Measurements from ENCODE around the gene PLOD1. TPM values are rescaled to one million over a fixed set of nuclear protein-coding genes. Genes with fewer than 3 reads are reported as not detected.

PLOD1 gene
- polyA plus RNA-seq, 1 donor from 2014 or later = 2.1 TPM

- H3K4me3 ChIP-seq (ENCODE audit: low read length) = no peak overlapping the region
- no peaks in the 10 kb centered on the region for H3K9me2 ChIP-seq (ENCODE audit: insufficient read depth, low read length)
- H3K27me3 ChIP-seq (ENCODE audit: insufficient read depth, low read depth, low read length) = no peaks in the 10 kb centered on the region
- H3K79me2 ChIP-seq (replicated peaks; ENCODE audit: insufficient read depth, low read length) = no peaks in the 10 kb centered on the region
- H3K27ac ChIP-seq (ENCODE audit: low read length) = no peak overlapping the region
- H3K4me2 ChIP-seq (ENCODE audit: low read length) = no peak overlapping the region
- no peak overlapping the region for H3K9ac ChIP-seq (ENCODE audit: low read length)
- no peaks in the 10 kb centered on the region for H4K20me1 ChIP-seq (ENCODE audit: insufficient read depth)
- no peaks in the 10 kb centered on the region for H3K9me3 ChIP-seq (ENCODE audit: low read length)
- H3F3A ChIP-seq (ENCODE audit: insufficient read depth, low read length, poor library complexity, severe bottlenecking) = no peaks in the 10 kb centered on the region
- TF ChIP-seq MXI1 (conservative IDR thresholded peaks at IDR 0.05; ENCODE audit: poor library complexity, severe bottlenecking) (no peak), POLR2AphosphoS5 (IDR thresholded peaks at IDR 0.05) (no peak), SMC3 (conservative IDR thresholded peaks at IDR 0.05; ENCODE audit: poor library complexity) (no peak), TAF1 (IDR thresholded peaks at IDR 0.05; ENCODE audit: low read depth) (no peak), EP300 (conservative IDR thresholded peaks at IDR 0.05; ENCODE audit: poor library complexity, severe bottlenecking) (no peak), RAD21 (conservative IDR thresholded peaks at IDR 0.05) (no peak), REST (IDR thresholded peaks at IDR 0.05; ENCODE audit: borderline replicate concordance) (no peak), EZH2 (IDR thresholded peaks at IDR 0.05; ENCODE audit: borderline replicate concordance, insufficient read depth, low read length, poor library complexity, severe bottlenecking) (no peak), CTCF (IDR thresholded peaks at IDR 0.05; ENCODE audit: poor library complexity, severe bottlenecking) (no peak)
- peaks cover 10% of the 10 kb centered on the region for H3K36me3 ChIP-seq (ENCODE audit: insufficient read depth, low read length)
- no peak overlapping the region for H2AFZ ChIP-seq (ENCODE audit: low read depth, low read length)
These were observed 79.8 kb downstream of the PLOD1 start for GRCh38 chr1:12014141-12014991.

GRCh38 chr1:12015001-12015491 lies 80.5 kb downstream of the PLOD1 start:
- H2AFZ ChIP-seq (ENCODE audit: low read depth, low read length) = no peak overlapping the region
- H3K79me2 ChIP-seq (replicated peaks; ENCODE audit: insufficient read depth, low read length) = peaks cover 4% of the 10 kb centered on the region
- TF ChIP-seq POLR2AphosphoS5 (IDR thresholded peaks at IDR 0.05) = no peak
- TF ChIP-seq CTCF (IDR thresholded peaks at IDR 0.05; ENCODE audit: poor library complexity, severe bottlenecking) = no peak
- TF ChIP-seq TAF1 (IDR thresholded peaks at IDR 0.05; ENCODE audit: low read depth) = no peak
- no peak for TF ChIP-seq MXI1 (conservative IDR thresholded peaks at IDR 0.05; ENCODE audit: poor library complexity, severe bottlenecking)
- no peak for TF ChIP-seq EZH2 (IDR thresholded peaks at IDR 0.05; ENCODE audit: borderline replicate concordance, insufficient read depth, low read length, poor library complexity, severe bottlenecking)
- no peak for TF ChIP-seq RAD21 (conservative IDR thresholded peaks at IDR 0.05)
- TF ChIP-seq SMC3 (conservative IDR thresholded peaks at IDR 0.05; ENCODE audit: poor library complexity) = no peak
- no peak for TF ChIP-seq EP300 (conservative IDR thresholded peaks at IDR 0.05; ENCODE audit: poor library complexity, severe bottlenecking)
- TF ChIP-seq REST (IDR thresholded peaks at IDR 0.05; ENCODE audit: borderline replicate concordance) = no peak
- H3F3A ChIP-seq (ENCODE audit: insufficient read depth, low read length, poor library complexity, severe bottlenecking) = no peaks in the 10 kb centered on the region
- peaks cover 10% of the 10 kb centered on the region for H3K36me3 ChIP-seq (ENCODE audit: insufficient read depth, low read length)
- no peak overlapping the region for H3K27ac ChIP-seq (ENCODE audit: low read length)
- no peak overlapping the region for H3K4me3 ChIP-seq (ENCODE audit: low read length)
- H4K20me1 ChIP-seq (ENCODE audit: insufficient read depth) = no peaks in the 10 kb centered on the region
- no peaks in the 10 kb centered on the region for H3K9me3 ChIP-seq (ENCODE audit: low read length)
- H3K9ac ChIP-seq (ENCODE audit: low read length) = no peak overlapping the region
- no peak overlapping the region for H3K4me2 ChIP-seq (ENCODE audit: low read length)
- no peaks in the 10 kb centered on the region for H3K27me3 ChIP-seq (ENCODE audit: insufficient read depth, low read depth, low read length)
- H3K9me2 ChIP-seq (ENCODE audit: insufficient read depth, low read length) = no peaks in the 10 kb centered on the region
